Measurements from ENCODE around the gene TUBB4B.

The TUBB4B gene

DNA sequence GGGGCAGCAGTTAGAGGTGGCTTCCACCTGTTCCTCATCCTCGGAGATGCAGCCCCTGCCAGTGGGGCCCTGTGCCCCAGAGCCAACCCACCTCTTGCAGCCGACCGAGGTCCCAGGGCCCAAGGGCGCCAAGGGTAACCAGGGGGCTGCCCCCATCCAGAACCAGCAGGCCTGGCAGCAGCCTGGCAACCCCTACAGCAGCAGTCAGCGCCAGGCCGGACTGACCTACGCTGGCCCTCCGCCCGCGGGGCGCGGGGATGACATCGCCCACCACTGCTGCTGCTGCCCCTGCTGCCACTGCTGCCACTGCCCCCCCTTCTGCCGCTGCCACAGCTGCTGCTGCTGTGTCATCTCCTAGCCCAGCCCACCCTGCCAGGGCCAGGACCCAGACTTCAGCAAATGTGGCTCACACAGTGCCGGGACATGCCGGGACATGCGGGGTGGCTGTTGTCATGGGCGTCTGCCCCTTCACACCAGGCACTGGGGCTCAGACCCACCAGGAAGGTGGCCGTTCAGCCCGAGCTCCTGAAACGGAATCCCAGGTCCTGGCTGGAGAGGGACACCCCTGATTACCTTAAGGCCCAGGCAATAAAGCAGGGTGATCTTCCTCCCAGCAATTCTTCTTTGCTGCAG, 15.3 kb upstream of the TUBB4B start:
- DNase-seq (ENCODE audit: low read depth in 2 of 2, low spot score in 1 of 2) = no peak

DNA sequence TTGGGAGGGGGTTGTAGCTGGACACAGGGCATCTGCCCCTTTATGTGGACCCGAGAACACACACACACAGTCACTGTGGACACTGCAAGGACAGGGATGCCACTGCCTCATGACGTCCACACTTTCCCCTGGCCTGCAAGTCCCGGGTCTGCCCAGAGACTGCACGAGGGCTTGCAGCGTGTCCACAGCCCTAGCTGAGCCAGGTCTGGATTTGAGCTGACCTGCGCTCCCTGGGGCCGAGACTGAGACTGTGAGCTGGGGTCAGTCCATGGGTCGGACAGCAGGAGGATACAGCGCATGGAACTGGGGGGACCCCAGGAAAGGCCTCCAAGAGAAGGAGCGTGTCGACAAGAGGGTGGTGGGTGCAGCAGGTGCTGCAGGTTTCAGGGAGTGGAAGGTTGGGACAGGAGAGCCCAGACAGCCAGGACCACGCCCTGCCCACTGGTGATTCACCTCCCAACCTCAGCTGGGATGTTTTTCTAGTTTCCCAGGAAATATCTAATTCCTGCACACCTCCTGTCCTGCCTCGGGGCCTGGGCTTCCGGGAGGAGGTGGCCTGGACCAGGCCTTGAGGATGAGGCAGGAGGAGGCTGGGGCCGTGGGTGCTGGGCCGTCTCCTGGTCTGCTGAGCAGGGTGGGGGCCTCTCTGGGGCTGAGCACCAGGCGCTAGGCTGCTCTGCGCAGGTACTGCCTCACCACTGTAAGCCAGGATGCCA, 14.6 kb upstream of the TUBB4B start:
- DNase-seq (ENCODE audit: low read depth in 2 of 2, low spot score in 1 of 2) = no peak

DNA sequence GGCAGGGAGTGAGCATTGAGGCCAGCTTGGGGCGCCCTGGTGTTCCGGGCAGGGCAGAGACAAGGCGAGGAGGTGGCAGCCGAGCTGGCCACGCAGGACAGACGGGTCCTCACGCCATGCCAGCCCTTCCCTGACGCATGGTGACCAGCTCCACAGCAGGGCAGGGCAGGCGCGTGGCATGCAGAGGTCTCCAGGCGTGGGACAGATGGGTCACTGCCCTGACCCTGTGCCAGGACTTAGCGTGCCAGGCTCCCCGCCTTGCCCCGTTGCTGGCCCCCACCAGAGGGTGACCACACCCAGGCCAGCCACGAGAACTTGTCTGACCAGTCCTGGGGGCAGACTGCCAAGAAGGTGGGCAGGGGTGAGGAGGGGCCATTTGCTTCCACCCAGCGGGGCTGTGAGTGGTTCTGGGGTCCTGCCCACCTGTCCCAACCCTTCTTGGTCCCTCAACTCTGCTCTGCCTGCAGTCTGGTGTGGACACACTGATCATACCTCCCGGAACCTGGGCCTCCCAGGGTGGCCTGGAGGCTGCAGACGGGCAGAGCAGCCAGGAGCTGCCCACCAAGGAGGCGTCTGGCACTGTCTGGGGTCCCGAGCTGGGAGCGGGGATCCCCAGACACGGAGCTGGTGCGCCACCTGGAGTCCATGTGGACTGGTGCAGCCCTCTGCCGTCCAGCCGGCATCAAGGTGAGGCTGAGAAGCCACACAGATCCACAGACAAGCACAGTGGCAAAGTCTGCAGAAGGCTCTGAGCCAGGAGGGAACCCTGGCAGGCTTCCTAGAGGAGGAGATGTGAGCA, 13.8 kb upstream of the TUBB4B start, which contains the start of gene RNF224:
Gene RNF224 (plus strand): TSS at position 449 of the 799 bp plus-strand sequence. CDS start 834 bp downstream, outside the sequence.
- peak; percentile 56 to 66 for DNase-seq (ENCODE audit: low read depth in 2 of 2, low spot score in 1 of 2)

DNA sequence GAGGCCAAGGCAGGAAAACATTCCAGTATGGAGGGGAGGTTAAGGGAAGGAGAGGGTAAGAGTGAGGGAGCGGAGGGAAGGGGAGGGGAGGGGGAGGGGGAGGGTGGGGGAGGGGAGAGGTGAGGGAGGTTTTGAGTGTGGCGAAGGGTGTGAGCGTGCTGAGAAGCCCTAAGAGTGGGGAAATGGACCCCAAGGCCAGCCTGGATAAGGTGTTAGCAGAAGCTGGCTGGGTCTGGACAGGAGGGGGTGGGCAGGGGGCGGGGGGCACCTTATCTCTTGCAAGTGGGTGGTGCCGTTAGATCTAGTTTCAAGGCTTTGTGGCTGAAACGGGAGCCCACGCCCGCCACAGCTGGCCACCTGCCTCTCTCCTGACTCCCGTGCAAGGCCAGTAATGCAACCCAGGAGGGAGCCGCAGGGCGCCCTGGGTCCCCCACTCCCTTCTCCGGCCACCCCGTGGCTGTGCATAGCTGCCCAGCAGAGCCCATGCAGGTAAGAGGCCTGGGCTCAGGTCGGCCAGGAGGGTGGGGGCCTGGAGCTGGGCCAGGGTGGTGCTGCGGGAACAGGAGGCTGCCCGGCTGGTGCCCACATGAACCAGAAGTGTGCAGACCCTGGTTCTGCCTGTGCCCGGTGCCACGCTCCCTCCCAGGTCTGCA, 13.1 kb upstream of the TUBB4B start:
- no peak for DNase-seq (ENCODE audit: low read depth in 2 of 2, low spot score in 1 of 2)

DNA sequence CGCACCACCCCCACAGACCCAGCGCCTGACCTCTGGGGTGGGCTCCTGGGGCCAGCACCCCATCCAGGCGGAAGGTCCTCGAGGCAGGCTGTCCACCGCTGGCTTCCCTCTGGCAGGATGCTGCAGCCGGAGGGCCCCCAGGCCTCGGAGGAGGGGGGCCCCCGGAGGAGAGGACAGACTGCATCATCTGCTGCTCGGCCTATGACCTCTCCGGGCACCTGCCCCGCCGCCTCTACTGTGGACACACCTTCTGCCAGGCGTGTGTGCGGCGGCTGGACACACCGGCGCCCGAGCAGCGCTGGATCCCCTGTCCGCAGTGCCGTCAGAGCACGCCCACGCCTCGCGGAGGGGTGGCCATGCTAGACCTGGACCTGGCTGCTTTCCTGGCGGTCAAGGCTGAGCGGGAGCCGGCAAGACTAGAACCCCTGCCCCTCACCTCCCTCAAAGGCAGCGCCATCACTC, 12.6 kb upstream of the TUBB4B start:
- DNase-seq (ENCODE audit: low read depth in 2 of 2, low spot score in 1 of 2) = no peak

DNA sequence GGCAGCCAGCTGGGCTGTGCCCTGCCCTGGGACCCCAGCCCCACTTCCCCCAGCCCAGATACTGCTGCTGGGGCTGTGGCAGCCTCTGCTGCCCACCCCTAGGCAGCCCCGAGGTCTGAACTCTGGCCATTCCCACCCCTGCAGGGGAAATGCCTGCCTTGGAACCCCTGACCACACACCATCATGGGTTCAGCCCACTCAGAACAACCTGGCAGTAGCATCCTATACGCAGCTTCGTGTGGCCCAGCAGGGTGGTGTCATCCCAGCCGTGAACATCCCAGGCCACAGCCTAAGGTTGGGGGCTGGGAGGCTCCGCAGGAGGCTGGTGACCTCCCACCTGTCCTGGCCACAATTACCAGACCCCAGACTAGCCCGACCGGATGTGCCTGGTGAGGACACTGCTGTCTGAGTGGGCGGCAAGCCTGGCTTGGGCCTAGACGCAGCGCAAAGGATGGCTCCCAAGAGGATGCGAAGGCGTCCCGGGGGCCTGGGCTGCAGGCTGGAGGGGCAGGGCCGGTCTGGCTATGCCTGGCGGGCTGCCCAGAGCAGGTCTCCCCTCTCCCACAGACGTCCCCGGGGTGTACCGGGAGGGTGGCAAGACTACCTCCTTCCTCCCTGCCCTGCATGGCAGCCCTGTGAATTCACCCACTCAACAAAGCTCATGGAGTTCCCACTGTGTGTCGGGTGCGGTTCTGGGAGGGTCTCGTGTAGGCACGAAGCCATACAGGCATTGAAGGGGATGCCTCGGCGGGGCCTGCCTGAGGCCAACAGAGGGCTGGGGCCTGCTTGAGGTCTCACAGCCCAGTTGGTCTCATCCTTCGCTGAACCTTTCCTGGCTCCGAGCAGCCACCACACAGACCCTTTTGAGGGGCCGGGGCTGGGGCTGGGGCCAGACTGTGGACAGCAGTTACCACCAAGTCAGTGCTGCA, 11.9 kb upstream of the TUBB4B start:
- no peak for DNase-seq (ENCODE audit: low read depth in 2 of 2, low spot score in 1 of 2)

DNA sequence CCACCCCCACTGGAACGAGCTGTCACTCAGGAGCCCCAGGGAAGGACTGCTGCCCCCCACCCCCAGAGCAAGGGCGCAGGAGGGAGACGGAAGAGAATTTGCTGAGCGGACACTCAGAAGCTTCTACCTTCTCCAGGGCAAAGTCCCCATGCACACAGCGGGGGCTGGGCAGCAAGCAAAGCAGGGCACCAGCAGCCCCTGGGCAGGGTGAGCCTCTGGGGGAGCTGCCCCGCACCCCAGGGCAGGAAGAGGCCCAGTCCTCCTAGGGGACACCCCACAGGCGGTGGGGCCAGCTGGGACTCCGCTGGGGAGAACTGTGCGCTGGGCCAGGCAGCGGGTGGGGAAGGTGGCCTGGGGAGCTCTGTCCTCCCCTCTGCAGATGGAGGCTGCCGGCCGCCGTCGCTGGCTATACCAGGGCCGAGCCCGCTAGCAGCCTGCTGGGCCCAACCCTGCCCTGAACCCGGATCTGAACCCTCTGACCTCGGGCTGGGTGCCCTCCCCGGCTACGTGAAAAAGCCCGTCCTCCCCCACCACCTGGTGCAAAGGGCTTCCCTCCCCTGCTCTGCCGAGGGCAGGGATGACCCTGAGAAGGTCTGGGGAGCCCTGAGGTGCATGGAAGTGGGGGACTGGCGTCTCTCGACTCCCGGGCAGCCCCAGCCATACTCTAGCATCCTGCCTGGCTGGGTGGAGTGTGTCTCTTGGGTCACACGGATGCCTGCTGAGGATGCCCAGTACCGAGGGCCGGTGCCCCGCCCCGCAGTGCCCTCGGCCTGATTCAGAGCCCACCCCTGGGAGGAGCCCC, 11.0 kb upstream of the TUBB4B start:
- DNase-seq (ENCODE audit: low read depth in 2 of 2, low spot score in 1 of 2) = no peak

DNA sequence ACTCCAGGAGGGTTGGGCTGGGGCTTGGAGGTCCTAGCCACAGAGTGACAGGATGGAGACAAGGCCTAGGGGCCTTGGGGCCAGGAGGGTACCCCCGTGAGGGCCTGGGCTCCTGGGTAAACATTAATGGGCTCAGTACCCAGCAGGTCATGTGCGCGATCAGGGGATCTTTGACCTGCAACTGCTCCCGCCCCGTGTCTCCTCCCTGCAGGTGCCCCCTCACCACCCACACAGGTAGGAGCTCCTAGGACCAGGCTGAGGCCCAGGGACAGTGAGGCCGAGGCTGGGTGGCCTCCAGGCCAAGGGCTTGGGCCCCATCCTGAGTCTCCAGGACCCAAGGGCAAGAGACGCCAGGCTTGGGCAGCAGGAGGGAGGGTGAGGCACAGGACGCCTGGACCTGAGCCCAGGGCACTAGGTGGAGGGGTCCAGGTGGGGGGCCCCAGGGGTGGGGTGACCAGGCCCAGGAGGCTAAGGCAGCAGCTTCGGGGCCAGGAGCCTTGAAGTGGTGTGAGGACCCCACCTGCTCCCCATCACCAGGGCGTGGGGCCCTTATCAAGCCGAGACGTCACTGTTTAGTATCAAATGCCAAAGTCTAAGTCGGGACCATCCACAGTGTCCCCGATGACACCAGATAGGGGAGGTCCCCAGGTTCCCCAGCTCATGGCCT, 10.2 kb upstream of the TUBB4B start, which contains the start of gene SLC34A3:
Gene SLC34A3 (plus strand): TSS at position 197 of the 667 bp plus-strand sequence. CDS start 802 bp downstream, outside the sequence.
- no peak for DNase-seq (ENCODE audit: low read depth in 2 of 2, low spot score in 1 of 2)

DNA sequence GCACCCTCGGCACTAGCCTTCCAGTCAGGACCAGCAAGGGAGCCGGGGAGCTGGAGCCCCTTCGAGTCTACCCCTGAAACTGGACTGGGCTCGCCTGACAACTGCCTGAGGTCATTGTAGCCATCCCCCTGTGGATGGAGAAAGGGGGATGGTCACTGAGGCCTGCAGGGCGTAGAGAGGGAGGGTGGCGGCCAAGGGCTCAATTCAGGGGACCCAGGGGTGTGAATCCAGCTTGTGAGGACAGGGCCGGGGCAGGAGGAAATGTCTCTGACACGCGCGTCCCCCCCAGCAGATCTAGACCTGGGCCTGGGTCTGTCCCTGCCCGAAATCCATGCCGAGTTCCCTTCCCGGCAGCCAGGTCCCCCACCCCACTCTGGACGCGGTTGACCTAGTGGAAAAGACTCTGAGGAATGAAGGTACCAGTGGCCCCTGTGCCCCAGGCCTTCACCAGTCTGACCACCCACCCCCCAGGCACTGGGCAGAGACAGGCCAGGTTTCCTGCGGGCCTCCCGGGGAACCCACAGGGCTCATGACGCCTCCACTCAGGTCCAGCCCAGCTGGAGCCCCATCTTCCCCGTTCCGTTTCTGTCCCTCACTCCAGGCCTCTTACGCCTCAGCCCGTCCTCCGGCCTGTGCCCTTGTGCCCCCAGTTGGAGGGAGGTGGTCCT, 9.6 kb upstream of the TUBB4B start:
- no peak for DNase-seq (ENCODE audit: low read depth in 2 of 2, low spot score in 1 of 2)

DNA sequence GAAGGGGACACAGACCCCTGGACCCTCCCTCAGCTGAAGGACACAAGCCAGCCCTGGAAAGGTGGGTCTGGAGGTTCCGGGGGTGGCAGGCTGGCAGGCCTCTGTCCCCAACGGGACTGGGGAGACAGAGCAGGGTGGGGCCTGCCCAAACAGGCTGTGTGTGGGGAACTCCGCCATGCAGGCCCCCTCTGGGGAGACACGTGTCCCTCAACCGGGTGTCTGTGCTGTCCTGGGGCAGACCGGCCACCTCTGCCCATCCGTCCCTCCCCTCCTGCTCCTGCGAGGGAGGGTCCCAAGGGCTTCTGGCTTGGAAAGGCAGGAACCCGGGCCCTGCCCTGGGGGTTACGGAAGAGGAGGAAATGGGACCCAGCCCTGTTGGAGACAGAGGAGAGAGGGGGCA, 9.0 kb upstream of the TUBB4B start:
- no peak for DNase-seq (ENCODE audit: low read depth in 2 of 2, low spot score in 1 of 2)

DNA sequence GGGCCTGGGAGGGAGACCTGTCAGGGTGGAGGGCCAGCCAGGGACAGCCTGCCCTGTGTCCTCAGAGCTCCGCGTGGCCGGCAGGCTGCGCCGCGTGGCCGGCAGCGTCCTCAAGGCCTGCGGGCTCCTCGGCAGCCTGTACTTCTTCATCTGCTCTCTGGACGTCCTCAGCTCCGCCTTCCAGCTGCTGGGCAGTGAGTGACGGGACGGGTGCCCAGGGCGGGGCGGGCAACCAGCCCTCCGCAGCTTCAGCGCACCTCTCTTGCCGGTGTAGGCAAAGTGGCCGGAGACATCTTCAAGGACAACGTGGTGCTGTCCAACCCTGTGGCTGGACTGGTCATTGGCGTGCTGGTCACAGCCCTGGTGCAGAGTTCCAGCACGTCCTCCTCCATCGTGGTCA, 8.6 kb upstream of the TUBB4B start:
- no peak for DNase-seq (ENCODE audit: low read depth in 2 of 2, low spot score in 1 of 2)

DNA sequence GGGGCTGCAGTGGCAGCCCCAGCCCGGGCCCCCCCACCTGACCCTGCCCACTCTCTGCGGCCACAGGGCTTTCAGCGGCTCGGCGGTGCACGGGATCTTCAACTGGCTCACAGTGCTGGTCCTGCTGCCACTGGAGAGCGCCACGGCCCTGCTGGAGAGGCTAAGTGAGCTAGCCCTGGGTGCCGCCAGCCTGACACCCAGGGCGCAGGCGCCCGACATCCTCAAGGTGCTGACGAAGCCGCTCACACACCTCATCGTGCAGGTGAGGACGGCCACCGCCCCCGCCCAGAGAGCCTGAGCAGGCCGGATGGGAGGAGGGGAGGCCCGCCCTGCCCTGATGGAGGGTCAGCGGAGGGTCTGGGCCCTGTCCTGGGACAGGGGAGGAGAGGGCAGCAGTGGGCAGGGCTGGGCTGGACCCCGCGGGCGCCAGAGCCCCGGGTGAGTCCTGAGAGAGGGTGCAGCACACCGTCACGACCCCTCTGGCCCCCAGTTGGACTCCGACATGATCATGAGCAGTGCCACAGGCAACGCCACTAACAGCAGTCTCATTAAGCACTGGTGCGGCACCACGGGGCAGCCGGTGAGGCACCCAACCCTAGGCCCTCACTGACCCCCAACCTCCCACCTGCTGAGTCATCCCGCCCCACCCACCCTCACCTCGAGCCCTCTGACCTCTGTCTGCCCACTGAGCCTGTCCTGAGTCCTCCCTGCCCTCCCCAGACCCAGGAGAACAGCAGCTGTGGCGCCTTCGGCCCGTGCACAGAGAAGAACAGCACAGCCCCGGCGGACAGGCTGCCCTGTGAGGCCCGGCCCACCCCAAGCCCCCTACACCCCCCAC, 7.7 kb upstream of the TUBB4B start:
- no peak for DNase-seq (ENCODE audit: low read depth in 2 of 2, low spot score in 1 of 2)

DNA sequence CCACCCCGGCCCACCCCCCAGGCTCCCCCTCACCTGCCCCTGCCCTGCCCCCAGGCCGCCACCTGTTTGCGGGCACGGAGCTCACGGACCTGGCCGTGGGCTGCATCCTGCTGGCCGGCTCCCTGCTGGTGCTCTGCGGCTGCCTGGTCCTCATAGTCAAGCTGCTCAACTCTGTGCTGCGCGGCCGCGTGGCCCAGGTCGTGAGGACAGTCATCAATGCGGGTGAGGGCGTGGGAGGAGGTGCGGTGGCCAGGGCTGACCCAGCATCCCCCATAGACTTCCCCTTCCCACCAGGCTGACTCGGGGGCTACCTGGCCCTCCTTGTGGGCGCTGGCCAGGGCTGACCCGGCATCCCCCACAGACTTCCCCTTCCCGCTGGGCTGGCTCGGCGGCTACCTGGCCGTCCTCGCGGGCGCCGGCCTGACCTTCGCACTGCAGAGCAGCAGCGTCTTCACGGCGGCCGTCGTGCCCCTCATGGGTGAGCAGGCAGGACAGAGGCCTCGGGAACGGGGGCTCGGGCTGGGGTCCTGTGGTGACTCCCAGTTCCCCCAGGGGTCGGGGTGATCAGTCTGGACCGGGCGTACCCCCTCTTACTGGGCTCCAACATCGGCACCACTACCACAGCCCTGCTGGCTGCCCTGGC, 6.9 kb upstream of the TUBB4B start:
- DNase-seq (ENCODE audit: low read depth in 2 of 2, low spot score in 1 of 2) = no peak

DNA sequence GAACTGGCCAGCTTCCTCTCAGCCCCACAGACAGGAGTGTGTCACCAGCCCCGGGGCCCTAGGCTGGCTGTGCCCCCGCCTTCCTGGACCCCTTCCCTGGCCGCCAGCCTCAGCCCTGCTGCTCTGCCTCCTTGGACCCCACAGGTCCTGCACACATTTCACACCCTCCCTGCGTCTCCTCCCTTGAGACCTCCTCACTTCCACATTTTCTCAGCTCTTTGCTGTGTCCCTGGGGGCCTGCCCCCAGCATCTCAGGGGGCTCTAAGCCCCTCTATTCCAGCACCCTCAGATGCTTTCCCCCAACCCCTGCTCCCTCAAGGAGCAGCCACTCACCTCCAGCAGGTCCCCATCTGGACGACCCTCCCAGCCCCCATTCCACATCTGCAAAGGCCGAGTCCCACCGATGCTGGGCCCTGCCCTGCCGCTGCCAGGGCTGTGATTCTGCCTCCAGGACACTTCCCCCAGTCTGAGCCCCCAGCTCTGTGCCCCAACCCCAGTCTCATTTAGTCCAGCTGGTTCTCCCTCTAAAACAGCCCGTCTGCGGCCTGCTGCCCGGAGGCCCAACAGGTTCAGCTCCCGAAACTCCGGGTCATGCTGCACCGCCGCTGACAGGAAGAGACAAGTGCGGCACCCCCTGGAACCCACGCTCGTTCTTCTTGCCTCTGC, 6.2 kb upstream of the TUBB4B start:
- no peak for DNase-seq (ENCODE audit: low read depth in 2 of 2, low spot score in 1 of 2)

DNA sequence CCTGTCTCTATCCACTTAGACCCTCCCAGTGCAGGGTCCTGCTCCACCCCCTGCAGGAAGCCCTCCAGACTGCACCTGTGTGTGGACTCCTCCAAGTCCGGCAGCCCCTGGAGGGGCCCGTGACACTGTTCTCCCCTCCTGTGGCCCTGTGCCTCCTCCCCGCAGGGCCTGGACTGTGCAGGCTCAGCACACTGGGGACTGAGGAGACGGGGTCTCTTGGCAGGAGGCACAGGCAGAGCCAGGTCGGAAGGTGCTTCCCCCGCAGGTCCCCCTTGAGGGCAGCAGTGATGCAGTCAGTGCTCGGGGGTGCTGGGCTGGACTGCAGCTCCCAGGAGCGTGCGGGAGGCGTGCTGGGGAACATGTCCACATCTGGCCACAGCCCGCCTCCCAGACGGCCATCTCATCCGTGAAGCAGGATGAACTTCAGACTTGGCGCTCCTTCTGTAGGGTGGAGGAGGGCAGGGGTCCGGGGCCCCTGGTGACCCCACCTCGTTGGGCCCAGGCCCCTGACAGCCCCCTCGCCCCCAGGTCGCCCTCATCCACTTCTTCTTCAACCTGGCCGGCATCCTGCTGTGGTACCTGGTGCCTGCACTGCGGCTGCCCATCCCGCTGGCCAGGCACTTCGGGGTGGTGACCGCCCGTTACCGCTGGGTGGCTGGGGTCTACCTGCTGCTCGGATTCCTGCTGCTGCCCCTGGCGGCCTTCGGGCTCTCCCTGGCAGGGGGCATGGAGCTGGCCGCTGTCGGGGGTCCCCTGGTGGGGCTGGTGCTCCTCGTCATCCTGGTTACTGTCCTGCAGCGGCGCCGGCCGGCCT, 5.5 kb upstream of the TUBB4B start:
- DNase-seq (ENCODE audit: low read depth in 2 of 2, low spot score in 1 of 2) = no peak

All from stimulated activated CD8-positive, alpha-beta memory T cell treated with anti-CD3 and anti-CD28 coated beads, Interleukin-4, amount 100 ng/mL, for 1 hour (primary cell).